NCI-H1436 treated with DMSO at 0.1 percent for 48 hours (cell line): Measurements from ENCODE around the gene NEB.

Experiments
- DNase-seq: peaks from one replicate; lab custom pipeline; 2025; lab: John Stamatoyannopoulos, UW

The NEB gene

GRCh38 chr2:151552287-151552686, 182.0 kb downstream of the NEB start:
- no peak for DNase-seq

GRCh38 chr2:151551556-151551955, 182.7 kb downstream of the NEB start:
- DNase-seq = no peak

GRCh38 chr2:151549191-151549590, 185.1 kb downstream of the NEB start:
- no peak for DNase-seq

- no peak for DNase-seq
These were observed 189.8 kb downstream of the NEB start for GRCh38 chr2:151544449-151544848.

GRCh38 chr2:151543876-151544275, 190.4 kb downstream of the NEB start:
- no peak for DNase-seq

- DNase-seq = no peak
These were observed 200.3 kb downstream of the NEB start for GRCh38 chr2:151534001-151534400.

GRCh38 chr2:151533127-151533526, 201.1 kb downstream of the NEB start:
- no peak for DNase-seq

- DNase-seq = no peak
These were observed 207.6 kb downstream of the NEB start for GRCh38 chr2:151526572-151527090.

- no peak for DNase-seq
These were observed 208.4 kb downstream of the NEB start for GRCh38 chr2:151525821-151526373.

- DNase-seq = no peak
These were observed 210.4 kb downstream of the NEB start for GRCh38 chr2:151523850-151524249.

- DNase-seq = no peak
These were observed 211.7 kb downstream of the NEB start for GRCh38 chr2:151522556-151522955.

- DNase-seq = no peak
These were observed 213.3 kb downstream of the NEB start for GRCh38 chr2:151520976-151521375.

- DNase-seq = no peak
These were observed 215.5 kb downstream of the NEB start for GRCh38 chr2:151518802-151519201.

GRCh38 chr2:151508519-151508918, 225.8 kb downstream of the NEB start:
- DNase-seq = no peak

GRCh38 chr2:151506170-151506569, 228.1 kb downstream of the NEB start:
- DNase-seq = no peak

- no peak for DNase-seq
These were observed 236.1 kb downstream of the NEB start for GRCh38 chr2:151498178-151498577.

GRCh38 chr2:151491496-151491895, 242.8 kb downstream of the NEB start:
- DNase-seq = no peak

GRCh38 chr2:151490276-151490675, 244.0 kb downstream of the NEB start:
- DNase-seq = no peak

GRCh38 chr2:151486053-151486452, 248.2 kb downstream of the NEB start:
- no peak for DNase-seq

GRCh38 chr2:151484100-151484499, 250.2 kb downstream of the NEB start:
- DNase-seq = no peak

GRCh38 chr2:151483546-151483945, 250.7 kb downstream of the NEB start:
- DNase-seq = no peak

GRCh38 chr2:151482171-151482725, 252.0 kb downstream of the NEB start:
- no peak for DNase-seq

GRCh38 chr2:151481744-151482143, 252.5 kb downstream of the NEB start:
- no peak for DNase-seq

GRCh38 chr2:151478011-151478410, 256.3 kb downstream of the NEB start:
- DNase-seq = no peak
